ENCODE results near the gene FAM25A. TPM values are rescaled to one million over a fixed set of nuclear protein-coding genes. Genes with fewer than 3 reads are reported as not detected.
"Not testable (repeated sequence)": the region's sequence is repeated elsewhere in the genome, so short reads cannot be mapped to it uniquely, and the experiment has no call there.

FAM25A gene
- total and polyA plus RNA-seq, 2 experiments from 2014 or later = not detected

- Histone ChIP-seq H3K4me1 (ENCODE audit: insufficient read depth) (peaks cover 24% of the 10 kb centered on the region), H3K79me2 (no peaks in the 10 kb centered on the region), H3K36me3 (replicated peaks; ENCODE audit: insufficient read depth, low read depth) (no peaks in the 10 kb centered on the region), H4K20me1 (ENCODE audit: insufficient read depth, poor library complexity, severe bottlenecking) (no peaks in the 10 kb centered on the region), H2AFZ (no peak overlapping the region), H3K27ac (peak overlapping the region; percentile 51), H3K4me2 (no peak overlapping the region), H3K27me3 (no peaks in the 10 kb centered on the region), H3K9me2 (replicated peaks; ENCODE audit: insufficient read depth) (no peaks in the 10 kb centered on the region), H3K4me3 (no peak overlapping the region), H3K9me3 (ENCODE audit: low read depth) (no peaks in the 10 kb centered on the region)
- TF ChIP-seq EZH2phosphoT487 (IDR thresholded peaks at IDR 0.05; ENCODE audit: low read depth, severe bottlenecking, unreplicated experiment) (no peak), CTCF (IDR thresholded peaks at IDR 0.05; ENCODE audit: poor library complexity) (no peak)
- WGBS (ENCODE audit: low lambda C conversion rate, missing lambda C conversion rate) = 63% methylated on average over 7 of the region's 7 CpGs
- DNase-seq (ENCODE audit: low spot score) = peak; percentile 8
Observed at GRCh38 chr10:86974484-86974883, 45.6 kb upstream of the FAM25A start.

GRCh38 chr10:86976362-86977056 lies 43.6 kb upstream of the FAM25A start:
- Histone ChIP-seq H2AFZ (no peak overlapping the region), H3K79me2 (no peaks in the 10 kb centered on the region), H3K27ac (no peak overlapping the region), H4K20me1 (ENCODE audit: insufficient read depth, poor library complexity, severe bottlenecking) (no peaks in the 10 kb centered on the region), H3K4me2 (no peak overlapping the region), H3K36me3 (replicated peaks; ENCODE audit: insufficient read depth, low read depth) (no peaks in the 10 kb centered on the region), H3K4me3 (no peak overlapping the region), H3K4me1 (ENCODE audit: insufficient read depth) (peaks cover 10% of the 10 kb centered on the region), H3K9me2 (replicated peaks; ENCODE audit: insufficient read depth) (no peaks in the 10 kb centered on the region), H3K9me3 (ENCODE audit: low read depth) (no peaks in the 10 kb centered on the region), H3K27me3 (no peaks in the 10 kb centered on the region)
- DNase-seq (ENCODE audit: low spot score) = no peak
- no peak for TF ChIP-seq EZH2 (IDR thresholded peaks at IDR 0.05; ENCODE audit: borderline replicate concordance)
- TF ChIP-seq EZH2phosphoT487 (IDR thresholded peaks at IDR 0.05; ENCODE audit: low read depth, severe bottlenecking, unreplicated experiment) = no peak
- no peak for TF ChIP-seq CTCF (IDR thresholded peaks at IDR 0.05; ENCODE audit: poor library complexity)
- WGBS (ENCODE audit: low lambda C conversion rate, missing lambda C conversion rate) = 97% methylated on average over 5 of the region's 5 CpGs

- not testable (repeated sequence) for H3K9me3 ChIP-seq (ENCODE audit: low read depth); H2AFZ ChIP-seq; H3K9me2 ChIP-seq (replicated peaks; ENCODE audit: insufficient read depth); H3K4me1 ChIP-seq (ENCODE audit: insufficient read depth); H3K4me3 ChIP-seq; H3K36me3 ChIP-seq (replicated peaks; ENCODE audit: insufficient read depth, low read depth); H3K79me2 ChIP-seq; H3K27ac ChIP-seq; H3K4me2 ChIP-seq; H4K20me1 ChIP-seq (ENCODE audit: insufficient read depth, poor library complexity, severe bottlenecking); H3K27me3 ChIP-seq; DNase-seq (ENCODE audit: low spot score)
- 74% methylated on average over 3 of the region's 3 CpGs for WGBS (ENCODE audit: low lambda C conversion rate, missing lambda C conversion rate)
Observed at GRCh38 chr10:86978457-86978856, 41.6 kb upstream of the FAM25A start.

DNA sequence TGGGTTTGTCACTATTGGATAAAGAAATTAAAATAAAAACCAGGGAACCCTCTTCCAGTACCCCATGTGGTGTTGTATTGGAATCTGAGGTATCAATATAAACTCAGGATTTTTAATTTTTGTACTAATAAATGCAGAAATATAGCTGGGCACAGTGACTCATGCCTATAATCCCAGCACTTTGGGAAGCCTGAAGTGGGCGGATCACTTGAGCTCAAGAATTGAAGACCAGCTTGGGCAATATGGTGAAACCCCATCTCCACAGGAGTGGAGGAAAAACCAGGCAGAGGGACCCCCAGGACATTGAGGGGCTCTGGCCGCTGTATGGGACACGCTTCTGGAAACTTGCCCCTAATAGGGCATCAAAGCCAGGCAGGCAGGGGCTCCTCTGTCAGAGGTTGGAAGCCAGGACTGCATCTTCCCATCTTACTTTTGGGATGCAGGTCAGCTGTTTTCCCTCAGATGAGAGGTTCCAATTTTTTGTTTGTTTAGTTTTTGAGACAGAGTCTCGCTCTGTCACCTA lies 40.7 kb upstream of the FAM25A start:
- Histone ChIP-seq H3K4me2 (no peak overlapping the region), H3K27ac (no peak overlapping the region), H3K9me2 (replicated peaks; ENCODE audit: insufficient read depth) (no peaks in the 10 kb centered on the region)

More for the DNA sequence above, 40.7 kb upstream of the FAM25A start:
- 95% methylated on average over 4 of the region's 4 CpGs for WGBS (ENCODE audit: low lambda C conversion rate, missing lambda C conversion rate)
- Histone ChIP-seq H3K79me2 (no peaks in the 10 kb centered on the region), H2AFZ (no peak overlapping the region), H3K4me3 (no peak overlapping the region), H3K4me1 (ENCODE audit: insufficient read depth) (peaks cover 3% of the 10 kb centered on the region), H4K20me1 (ENCODE audit: insufficient read depth, poor library complexity, severe bottlenecking) (no peaks in the 10 kb centered on the region), H3K27me3 (no peaks in the 10 kb centered on the region), H3K9me3 (ENCODE audit: low read depth) (no peaks in the 10 kb centered on the region), H3K36me3 (replicated peaks; ENCODE audit: insufficient read depth, low read depth) (no peaks in the 10 kb centered on the region)
- DNase-seq (ENCODE audit: low spot score) = no peak
- TF ChIP-seq EZH2 (IDR thresholded peaks at IDR 0.05; ENCODE audit: borderline replicate concordance) (no peak), CTCF (IDR thresholded peaks at IDR 0.05; ENCODE audit: poor library complexity) (no peak), EZH2phosphoT487 (IDR thresholded peaks at IDR 0.05; ENCODE audit: low read depth, severe bottlenecking, unreplicated experiment) (no peak)

All from hepatocyte (in vitro differentiated cells).